Peyer's patch (tissue), 4 donors: ENCODE measurements around the gene TMEM14C. TPM values are rescaled to one million over a fixed set of nuclear protein-coding genes. Genes with fewer than 3 reads are reported as not detected.

Experiments
- DNase-seq, 3 donors: peaks; one replicate each; pipeline ENCODE4 v3.0.0-alpha.2; 2017 to 2019
- H3K27ac ChIP-seq, 4 donors: fragments of 200-600 bp; sonication (generic); one replicate each; pipeline ENCODE4 v1.5.1; 2016 to 2019
- H3K27me3 ChIP-seq, 2 donors: fragments of 200-600 bp; sonication (generic); one replicate each; pipeline ENCODE4 v1.5.1; 2019
- H3K36me3 ChIP-seq, 3 donors: fragments of 200-600 bp; sonication (generic); one replicate each; pipeline ENCODE4 v1.5.1; 2016 to 2019
- H3K4me1 ChIP-seq, 4 donors: fragments of 200-600 bp; sonication (generic); one replicate each; pipeline ENCODE4 v1.5.1; 2016 to 2019
- H3K4me3 ChIP-seq, 4 donors: fragments of 200-600 bp; sonication (generic); 1 replicate in 3 of 4; 2 replicates in 1 of 4; pipeline ENCODE4 v1.5.1; 2016 to 2019; ENCODE audit warnings: mild to moderate bottlenecking in 1 of 4
- H3K9me3 ChIP-seq, 4 donors: fragments of 200-600 bp; sonication (generic); one replicate each; pipeline ENCODE4 v1.5.1; 2016 to 2019; ENCODE audit warnings: mild to moderate bottlenecking in 1 of 4
- POLR2A ChIP-seq, 2 donors: fragments of 450-650 bp; IDR thresholded peaks; one replicate each; pipeline ENCODE4 v1.5.1; 2017; ENCODE audit warnings: antibody characterized with exemption in 2 of 2, mild to moderate bottlenecking in 2 of 2, moderate library complexity in 2 of 2
- total RNA-seq, 4 donors: library from RNA; depleted of rRNA; stranded (reverse); fragments of >200 nt; gene quantifications; one replicate each; pipeline ENCODE4 v1.1.0, GENCODE V29; 2016
- TF ChIP-seq, protein P1 (sequence below), 6 experiments: fragments of 450-650 bp in 4 of 6; fragments of 200-600 bp in 2 of 6; sonication (generic) in 1 of 6; IDR thresholded peaks; one replicate each; pipeline ENCODE4 v1.5.1; 2017 to 2019; ENCODE audit warnings: antibody characterized with exemption in 6 of 6, mild to moderate bottlenecking in 3 of 6, moderate library complexity in 1 of 6

TMEM14C gene
- total RNA-seq, 4 donors from 2014 or later, result 30.5 to 62.5 (median 60.4) TPM

DNA sequence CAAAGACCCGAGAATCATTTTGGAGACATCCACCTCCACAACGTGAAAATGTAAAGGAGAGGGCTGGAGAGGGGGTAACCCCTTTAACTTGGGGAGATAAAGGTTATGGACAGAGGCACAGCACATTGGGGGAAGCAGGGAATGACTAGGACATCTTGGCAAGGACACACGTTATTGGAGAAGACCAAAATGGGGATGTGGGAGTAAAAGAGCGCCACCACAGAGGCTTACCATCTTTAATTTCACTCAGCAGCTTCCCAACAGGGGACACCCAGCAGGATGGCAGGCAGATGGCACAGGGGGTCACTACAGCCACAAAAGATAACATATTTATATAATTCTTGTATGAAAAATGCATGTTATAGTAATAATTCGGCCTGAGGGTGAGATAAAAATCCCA, 38.3 kb upstream of the TMEM14C start:
- H3K9me3 ChIP-seq, result no peaks in the 10 kb centered on the region
- no peak for TF ChIP-seq POLR2A (IDR thresholded peaks at IDR 0.05)
- TF ChIP-seq, protein P1, sequence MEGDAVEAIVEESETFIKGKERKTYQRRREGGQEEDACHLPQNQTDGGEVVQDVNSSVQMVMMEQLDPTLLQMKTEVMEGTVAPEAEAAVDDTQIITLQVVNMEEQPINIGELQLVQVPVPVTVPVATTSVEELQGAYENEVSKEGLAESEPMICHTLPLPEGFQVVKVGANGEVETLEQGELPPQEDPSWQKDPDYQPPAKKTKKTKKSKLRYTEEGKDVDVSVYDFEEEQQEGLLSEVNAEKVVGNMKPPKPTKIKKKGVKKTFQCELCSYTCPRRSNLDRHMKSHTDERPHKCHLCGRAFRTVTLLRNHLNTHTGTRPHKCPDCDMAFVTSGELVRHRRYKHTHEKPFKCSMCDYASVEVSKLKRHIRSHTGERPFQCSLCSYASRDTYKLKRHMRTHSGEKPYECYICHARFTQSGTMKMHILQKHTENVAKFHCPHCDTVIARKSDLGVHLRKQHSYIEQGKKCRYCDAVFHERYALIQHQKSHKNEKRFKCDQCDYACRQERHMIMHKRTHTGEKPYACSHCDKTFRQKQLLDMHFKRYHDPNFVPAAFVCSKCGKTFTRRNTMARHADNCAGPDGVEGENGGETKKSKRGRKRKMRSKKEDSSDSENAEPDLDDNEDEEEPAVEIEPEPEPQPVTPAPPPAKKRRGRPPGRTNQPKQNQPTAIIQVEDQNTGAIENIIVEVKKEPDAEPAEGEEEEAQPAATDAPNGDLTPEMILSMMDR (IDR thresholded peaks at IDR 0.05), result no peak
- no peak overlapping the region for H3K4me3 ChIP-seq
- H3K27ac ChIP-seq, result no peak overlapping the region
- no peaks in the 10 kb centered on the region for H3K27me3 ChIP-seq
- no peaks in the 10 kb centered on the region for H3K4me1 ChIP-seq
- DNase-seq, result no peak
- no peaks in the 10 kb centered on the region for H3K36me3 ChIP-seq

DNA sequence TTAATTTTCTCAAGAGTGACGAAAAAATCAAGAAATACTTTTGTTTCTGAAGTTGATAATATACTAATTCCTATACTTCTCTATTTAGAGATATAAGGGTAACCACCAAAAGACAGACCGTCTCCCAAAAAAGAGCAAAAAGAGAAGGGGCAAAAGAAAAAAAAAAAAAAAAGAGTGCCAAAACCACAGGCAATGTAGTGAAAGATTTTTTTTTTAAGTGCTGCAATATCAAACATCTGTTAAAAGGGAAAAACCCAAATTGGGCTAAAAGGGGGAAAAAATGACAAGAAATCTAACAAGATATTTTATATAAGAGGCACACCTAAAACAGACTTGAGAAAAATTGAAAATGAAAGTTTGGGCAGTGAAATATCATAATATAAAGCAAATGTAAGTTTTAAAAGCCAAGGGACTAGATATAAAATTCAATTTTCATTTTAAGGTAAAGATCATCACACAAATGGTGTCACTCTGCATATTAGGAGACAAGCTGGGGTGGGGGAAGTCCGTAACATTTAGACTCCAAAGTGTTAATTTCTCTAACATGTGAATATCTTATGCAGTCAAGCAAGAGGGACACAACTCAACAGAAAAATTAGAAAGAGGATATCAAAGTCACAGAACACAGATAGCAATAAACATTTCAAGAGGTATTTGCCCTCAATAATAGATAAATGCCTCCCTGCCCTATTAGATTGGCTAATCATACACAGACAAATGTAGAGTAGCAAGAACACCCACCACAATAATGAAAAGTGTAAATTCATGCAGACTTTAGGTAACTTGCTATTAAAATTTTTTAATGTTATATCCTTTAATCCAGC, 37.6 kb upstream of the TMEM14C start:
- Histone ChIP-seq H3K4me3 (no peak overlapping the region), H3K27ac (no peak overlapping the region), H3K27me3 (no peaks in the 10 kb centered on the region), H3K9me3 (no peaks in the 10 kb centered on the region), H3K4me1 (no peaks in the 10 kb centered on the region), H3K36me3 (no peaks in the 10 kb centered on the region)
- TF ChIP-seq, protein P1 (IDR thresholded peaks at IDR 0.05), result no peak
- TF ChIP-seq POLR2A (IDR thresholded peaks at IDR 0.05), result no peak
- DNase-seq, result no peak

DNA sequence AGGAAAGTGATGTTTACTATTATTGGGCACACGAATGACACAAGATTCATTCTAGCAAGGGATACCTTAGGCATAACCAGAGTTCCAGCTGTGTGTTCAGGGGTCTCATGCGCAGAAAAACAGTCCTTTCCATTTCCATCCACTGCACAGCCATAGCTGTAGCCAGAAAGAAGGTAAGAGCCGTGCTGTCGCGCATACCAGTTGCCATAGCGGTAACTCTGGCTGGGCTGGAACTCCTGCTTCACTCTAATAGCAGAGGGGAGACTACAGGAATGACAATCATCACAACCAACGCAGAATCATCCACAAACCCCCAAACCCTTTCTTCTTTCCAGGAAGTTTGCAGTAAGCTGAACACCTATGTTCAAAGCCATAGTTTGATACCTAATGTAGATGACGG, 36.0 kb upstream of the TMEM14C start:
- TF ChIP-seq, protein P1 (IDR thresholded peaks at IDR 0.05), result no peak
- no peaks in the 10 kb centered on the region for H3K36me3 ChIP-seq
- no peak overlapping the region for H3K4me3 ChIP-seq
- DNase-seq, result no peak
- no peaks in the 10 kb centered on the region for H3K4me1 ChIP-seq
- H3K27ac ChIP-seq, result no peak overlapping the region
- H3K27me3 ChIP-seq, result no peaks in the 10 kb centered on the region
- H3K9me3 ChIP-seq, result no peaks in the 10 kb centered on the region

DNA sequence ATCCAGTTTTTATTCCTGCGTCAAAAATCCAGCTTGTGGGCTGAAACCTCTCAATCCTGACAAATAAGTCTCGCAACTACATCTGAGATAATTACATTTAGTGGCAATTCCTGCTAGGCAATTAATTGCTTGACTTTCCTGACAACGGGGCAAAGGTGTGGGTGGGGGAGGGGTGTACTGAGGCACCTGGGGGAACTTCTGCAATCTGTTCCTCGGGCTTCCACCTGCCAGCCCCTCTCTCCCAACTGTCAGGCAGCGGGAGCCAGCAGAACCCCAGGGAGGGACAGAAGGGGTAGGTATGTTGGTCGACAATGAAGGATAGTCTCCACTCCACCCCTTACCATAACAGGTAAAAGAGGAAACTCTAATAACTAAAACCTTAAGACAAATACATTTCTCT, 35.3 kb upstream of the TMEM14C start:
- Histone ChIP-seq H3K4me3 (no peak overlapping the region), H3K4me1 (no peaks in the 10 kb centered on the region), H3K36me3 (no peaks in the 10 kb centered on the region), H3K9me3 (no peaks in the 10 kb centered on the region), H3K27me3 (no peaks in the 10 kb centered on the region), H3K27ac (no peak overlapping the region)
- TF ChIP-seq, protein P1 (IDR thresholded peaks at IDR 0.05), result no peak
- TF ChIP-seq POLR2A (IDR thresholded peaks at IDR 0.05), result no peak
- DNase-seq, result no peak

DNA sequence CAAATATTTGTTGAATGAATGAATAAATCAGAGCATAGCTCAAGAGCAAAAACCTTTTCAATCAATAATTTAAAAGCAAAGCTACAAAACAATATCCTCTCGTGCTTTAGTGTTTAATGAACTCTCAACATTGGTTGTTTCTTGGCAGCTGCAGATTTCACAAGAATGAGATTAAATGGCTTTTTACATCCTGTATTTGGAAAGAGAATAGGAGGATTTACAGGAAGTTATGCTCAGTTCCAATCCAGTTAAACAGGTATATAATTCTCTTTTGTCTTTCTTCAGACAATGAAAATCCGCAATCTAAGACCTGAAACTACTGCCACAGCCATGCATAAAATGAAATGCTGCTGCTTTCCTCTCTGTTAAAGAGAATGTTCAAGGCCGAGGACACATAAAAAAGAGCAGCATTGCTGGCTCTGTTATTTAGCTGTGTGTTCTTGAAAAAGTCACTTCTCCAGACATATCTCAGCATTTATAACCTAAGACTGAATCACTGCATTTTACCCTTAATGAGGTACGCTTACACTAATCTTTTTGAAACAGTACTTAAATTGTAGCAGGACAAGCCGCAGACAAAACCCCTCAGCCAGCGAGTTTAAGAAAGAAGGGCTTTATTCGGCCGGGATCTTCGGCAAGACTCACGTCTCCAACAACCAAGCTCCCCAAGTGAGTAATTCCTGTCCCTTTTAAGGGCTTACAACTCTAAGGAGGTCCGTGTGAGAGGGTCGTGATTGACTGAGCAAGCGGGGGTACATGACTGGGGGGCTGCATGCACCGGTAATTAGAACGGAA, 32.0 kb upstream of the TMEM14C start:
- no peak for TF ChIP-seq POLR2A (IDR thresholded peaks at IDR 0.05)
- TF ChIP-seq, protein P1 (IDR thresholded peaks at IDR 0.05), result no peak
- Histone ChIP-seq H3K4me3 (no peak overlapping the region), H3K27me3 (no peaks in the 10 kb centered on the region), H3K4me1 (peaks cover 3 to 12% (median 6%) of the 10 kb centered on the region in 4 donors), H3K9me3 (no peaks in the 10 kb centered on the region), H3K27ac (no peak overlapping the region), H3K36me3 (no peaks in the 10 kb centered on the region)
- DNase-seq, result no peak
